Measurements from ENCODE around the gene LAMB2.
A peak's percentile ranks its signal among the peaks of the same experiment; 100 is the strongest.

Gene LAMB2

GRCh38 chr3:49132437-49133225 lies at the start of gene LAMB2:
LAMB2 (minus strand) TSS chr3:49133050; CDS start chr3:49132867, 183 bp downstream.
- no peak for DNase-seq

- DNase-seq: no peak
Observed at GRCh38 chr3:49181351-49181750, 48.5 kb upstream of the LAMB2 start.

DNA sequence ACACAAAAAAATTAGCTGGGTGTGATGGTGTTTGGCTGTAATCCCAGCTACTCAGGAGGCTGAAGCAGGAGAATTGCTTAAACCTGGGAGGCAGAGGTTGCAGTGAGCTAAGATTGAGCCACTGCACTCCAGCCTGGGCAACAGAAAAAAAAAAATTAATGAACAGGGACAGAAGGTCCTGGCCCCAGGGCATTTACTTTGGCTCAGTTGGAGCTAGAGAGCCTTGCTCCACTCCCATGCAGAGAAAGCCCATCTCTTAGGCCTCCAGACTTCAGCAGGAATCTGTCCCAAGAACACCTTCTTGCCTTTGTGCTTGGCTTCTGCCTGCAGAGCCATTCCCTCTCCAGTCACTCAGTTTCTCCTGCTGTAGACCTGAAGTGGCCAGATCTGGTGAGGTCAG lies 47.3 kb upstream of the LAMB2 start:
- DNase-seq: no peak

GRCh38 chr3:49177073-49177472 lies 44.2 kb upstream of the LAMB2 start:
- no peak for DNase-seq

DNA sequence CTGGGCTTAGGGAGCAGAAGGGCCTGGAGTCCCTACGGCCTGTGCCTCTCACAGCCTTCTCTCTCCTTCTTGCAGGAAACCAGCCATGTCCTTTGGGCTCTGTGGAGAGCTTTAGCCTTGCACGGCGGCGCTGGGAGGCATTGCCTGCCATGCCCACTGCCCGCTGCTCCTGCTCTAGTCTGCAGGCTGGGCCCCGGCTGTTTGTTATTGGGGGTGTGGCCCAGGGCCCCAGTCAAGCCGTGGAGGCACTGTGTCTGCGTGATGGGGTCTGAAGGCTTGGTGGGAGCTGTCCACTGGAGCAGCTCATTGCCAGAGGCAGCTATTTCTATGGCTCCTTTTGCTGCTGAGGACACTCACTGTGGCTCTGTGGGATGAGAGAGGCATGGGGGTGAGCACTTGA lies 42.7 kb upstream of the LAMB2 start:
- DNase-seq: no peak

GRCh38 chr3:49174397-49174985 lies 41.6 kb upstream of the LAMB2 start:
- DNase-seq: no peak

- DNase-seq: no peak
Observed at GRCh38 chr3:49173792-49174170, 40.9 kb upstream of the LAMB2 start.

DNA sequence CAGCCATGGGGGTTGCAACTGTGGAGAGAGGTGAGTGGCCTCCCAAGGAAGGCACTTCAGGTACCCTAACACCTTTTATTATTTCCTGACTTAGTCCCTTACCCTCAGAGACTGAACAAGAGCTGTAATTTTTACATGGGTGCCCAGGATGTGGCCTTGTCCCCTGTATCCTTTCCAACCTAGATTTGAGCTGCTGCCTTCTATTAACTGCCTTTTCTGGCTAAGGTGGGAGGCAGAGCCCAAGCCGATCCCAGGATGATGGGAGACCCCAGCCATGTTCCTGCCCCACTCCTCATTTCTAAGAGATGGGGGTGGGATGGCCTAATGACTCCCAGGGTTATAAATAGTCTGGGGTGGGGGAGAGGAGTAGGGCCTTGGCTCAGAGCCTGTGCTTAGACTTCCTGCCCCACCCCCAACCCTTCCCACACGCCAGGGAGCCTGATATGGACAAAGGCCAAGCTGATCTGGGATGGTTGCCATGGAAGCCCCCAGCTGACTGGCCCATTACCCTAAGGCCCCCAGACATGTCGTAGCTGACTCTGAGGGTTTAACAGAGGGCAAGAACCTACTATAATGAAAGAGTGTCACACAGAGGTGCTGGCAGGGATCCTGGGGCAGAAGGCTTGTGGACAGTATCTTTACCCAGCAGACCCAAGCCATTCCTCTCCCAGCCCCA lies 40.4 kb upstream of the LAMB2 start:
- DNase-seq: no peak

GRCh38 chr3:49172551-49173041 lies 39.7 kb upstream of the LAMB2 start:
- DNase-seq: no peak

DNA sequence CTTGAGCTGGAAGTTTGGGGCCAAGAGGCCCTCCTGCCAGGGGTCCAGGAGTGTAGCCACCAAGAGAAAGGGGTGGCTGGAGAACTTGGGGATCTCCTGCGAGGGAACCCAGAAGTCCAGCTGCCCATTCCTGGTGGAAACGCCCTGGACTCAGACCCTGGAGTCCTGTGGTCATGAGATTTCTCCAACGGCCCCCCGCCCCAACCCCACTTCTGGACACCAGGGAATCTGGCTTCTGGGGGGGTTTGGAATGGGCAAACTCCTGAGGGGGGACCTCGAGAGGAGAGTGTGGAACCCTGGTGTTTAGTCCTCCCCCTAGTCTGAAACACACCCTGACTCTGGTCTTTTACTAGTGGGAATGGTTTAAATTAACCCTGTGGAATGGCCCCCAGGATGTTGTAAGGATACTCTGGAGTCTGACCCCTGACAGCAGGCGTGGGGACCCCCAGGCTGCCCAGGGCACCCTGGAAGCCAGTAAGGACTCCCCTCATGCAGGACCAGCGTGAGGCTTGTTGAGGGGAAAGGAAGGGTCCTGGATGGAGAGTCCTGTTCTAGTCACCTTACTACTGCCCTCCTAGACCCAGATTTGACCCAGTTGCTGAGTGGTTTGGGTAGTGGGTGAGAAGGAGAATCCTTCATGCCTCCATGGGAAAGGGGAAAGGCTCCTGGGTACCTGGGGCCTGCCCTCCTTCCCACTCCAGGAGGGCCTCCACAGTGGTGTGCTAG lies 39.1 kb upstream of the LAMB2 start:
- DNase-seq: no peak

GRCh38 chr3:49171119-49171774 lies 38.4 kb upstream of the LAMB2 start, which contains the start of gene KLHDC8B:
KLHDC8B (plus strand) TSS chr3:49171598; CDS start chr3:49172770, 1,172 bp downstream.
- DNase-seq: no peak

GRCh38 chr3:49170744-49171118 lies 37.9 kb upstream of the LAMB2 start:
- no peak for DNase-seq

DNA sequence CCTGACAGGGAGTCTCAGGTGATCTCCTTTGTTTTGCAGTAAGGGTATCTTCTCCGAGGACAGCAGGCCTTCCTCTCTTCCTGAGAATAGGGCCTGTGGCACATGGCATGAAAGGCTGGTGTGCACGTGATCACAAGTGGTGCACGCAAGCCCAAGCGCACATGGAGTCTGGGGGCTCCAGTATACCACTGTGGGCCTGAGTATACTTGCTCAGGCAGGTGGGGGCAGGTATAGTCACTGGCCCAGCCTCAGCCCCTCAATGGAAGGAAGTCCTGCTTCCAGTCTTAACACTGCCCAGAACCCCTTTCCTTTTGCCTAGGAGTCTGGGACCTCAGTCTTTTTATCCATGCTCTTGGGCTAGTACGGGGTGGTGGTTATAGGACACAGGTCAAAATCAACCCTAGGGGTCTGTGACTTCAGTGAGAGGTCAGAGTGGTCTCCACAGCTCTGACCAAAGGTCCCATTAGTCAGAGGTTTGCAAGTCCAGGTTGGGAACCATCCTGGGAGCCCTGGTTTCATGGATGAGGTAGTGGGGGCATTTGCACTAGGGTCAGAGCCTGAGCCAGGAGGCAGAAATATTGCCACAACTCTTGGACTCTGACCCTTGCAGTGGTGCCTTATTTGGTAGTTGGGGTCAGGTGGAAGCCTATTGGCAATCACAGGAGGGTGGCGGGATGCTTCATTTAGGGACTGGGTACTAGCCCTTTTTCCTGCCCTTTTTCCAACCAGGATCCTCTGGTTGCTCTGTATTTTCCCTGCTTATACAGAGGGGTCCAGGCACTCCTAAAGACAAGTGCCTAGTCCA lies 34.1 kb upstream of the LAMB2 start:
- no peak for DNase-seq

DNA sequence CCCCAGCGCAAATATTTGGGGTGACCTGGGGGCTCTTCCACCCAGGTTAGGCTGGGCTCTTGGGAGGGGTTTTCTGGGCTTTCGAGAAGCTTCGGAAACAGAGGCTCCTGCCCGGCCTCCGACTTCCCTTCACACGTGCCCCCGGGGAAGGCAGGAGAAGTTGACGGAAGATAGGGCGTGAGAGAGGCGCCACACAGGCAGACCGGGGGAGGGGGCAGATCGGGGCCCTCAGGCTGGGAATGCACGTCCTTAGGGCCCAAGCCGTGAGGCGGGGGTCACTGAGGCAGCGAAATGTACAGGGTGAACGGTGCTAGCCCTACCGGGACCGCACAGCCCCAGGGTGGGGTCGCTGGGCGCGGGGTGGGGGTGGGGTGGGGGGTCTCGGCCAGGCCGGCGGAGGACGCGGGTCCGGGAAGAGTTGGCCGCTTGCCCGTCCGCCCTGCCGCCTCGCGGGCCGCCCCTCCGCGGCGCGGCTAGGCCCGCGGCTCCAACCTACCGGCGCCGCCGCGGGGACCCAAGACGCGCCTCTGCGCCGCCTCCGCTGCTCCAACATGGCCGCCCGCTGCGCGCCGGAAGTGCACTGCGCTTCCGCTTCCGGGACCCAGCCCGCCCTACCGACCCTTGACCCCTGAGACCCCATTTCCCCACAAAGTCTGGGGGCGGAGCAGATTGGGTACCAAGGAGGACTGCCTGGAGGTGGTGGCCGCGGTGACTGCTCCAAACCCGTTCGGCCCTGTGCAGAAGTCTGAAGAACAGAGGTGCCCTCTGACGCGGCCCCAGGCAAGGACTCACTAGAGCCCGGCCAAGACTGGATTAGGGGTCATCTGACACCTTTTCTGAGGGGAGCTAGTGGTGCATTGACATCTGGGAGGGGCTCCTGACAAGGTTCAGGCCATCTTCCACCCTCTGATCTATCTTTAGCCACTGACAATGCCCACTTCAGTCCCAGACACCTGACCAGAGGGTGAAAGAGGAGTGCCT lies 33.2 kb upstream of the LAMB2 start, which contains the start of gene CCDC71:
Gene CCDC71 (minus strand): TSS at position 561 of the 981 bp plus-strand sequence. CDS start 2,123 bp downstream, outside the sequence.
- DNase-seq: peak; percentile 34

GRCh38 chr3:49164983-49165720 lies 32.3 kb upstream of the LAMB2 start:
- DNase-seq: no peak

DNA sequence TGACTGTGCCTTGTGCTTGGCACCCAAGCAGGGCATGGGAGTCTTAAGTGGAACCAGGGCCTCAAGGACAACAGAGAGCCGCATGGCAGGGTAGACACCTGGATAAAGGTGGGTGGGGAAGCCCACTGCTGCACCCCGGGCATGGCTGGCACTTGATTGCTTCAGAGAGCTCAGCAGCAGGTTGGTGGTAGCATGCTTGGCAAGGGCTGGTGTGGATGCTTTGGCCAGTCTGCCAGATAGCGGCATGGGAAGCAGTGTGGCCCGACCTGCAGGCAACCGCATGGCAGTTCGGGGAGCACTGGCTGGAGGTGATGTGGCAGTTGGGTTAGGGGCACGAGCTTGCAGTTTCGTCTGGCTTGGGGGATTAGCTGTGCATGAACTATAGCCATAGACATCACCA lies 30.8 kb upstream of the LAMB2 start:
- DNase-seq: no peak

DNA sequence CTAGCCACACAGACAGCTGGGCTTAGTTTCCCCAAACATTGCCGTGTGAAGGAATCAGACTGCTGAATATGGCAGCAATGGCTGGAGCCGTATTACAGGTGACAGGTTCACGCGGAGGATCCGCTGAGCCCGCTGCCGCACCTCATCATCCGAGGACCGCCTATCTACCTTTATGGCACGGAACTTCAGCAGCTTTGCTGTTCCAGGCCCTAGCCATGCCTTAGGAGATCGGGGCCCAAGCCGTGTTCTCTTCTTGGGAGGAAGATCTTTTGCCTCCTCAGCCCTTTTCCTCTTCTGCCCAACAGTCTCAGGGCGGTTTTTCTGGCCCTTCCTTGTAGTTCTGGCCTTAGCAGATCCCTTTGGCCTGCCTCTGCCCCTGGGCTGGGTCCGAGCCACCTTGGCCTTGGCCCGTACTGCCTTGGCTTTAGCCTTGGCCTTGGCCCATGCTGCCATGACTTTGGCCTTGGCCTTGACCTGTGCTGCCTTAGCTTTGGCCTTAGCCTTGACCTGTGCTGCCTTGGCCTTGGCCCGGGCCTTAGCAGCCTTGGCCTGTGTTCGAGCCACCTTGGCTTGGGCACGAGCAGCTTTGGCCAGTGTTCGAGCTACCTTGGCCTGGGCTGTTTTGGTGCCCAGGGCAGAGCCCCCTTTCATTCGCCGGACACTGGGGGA lies 30.0 kb upstream of the LAMB2 start:
- no peak for DNase-seq

GRCh38 chr3:49161808-49162530 lies 29.1 kb upstream of the LAMB2 start:
- no peak for DNase-seq

All from NCI-H2107 (cell line).